Liver (tissue), 9 donors: ENCODE data around the gene ASCL2. TPM values are rescaled to one million over a fixed set of nuclear protein-coding genes. Genes with fewer than 3 reads are reported as not detected.

Experiments used
- DNase-seq: peaks from one replicate; pipeline ENCODE4 v3.0.0-alpha.2; 2017; ENCODE audit warnings: low spot score
- H3K27ac ChIP-seq, 2 donors: one replicate each; pipeline ENCODE4 v1.7.0; 2013; ENCODE audit warnings: inconsistent platforms in 2 of 2, low read length in 2 of 2, control low read depth in 1 of 2, low read depth in 1 of 2, mild to moderate bottlenecking in 1 of 2
- H3K27me3 ChIP-seq, 4 donors: one replicate each; pipeline versions ENCODE4 v1.6.1 to v1.7.0; 2013; ENCODE audit warnings: low read length in 3 of 4, inconsistent platforms in 1 of 4, mild to moderate bottlenecking in 1 of 4, moderate library complexity in 1 of 4; ENCODE audit not compliant: control insufficient read depth in 4 of 4, insufficient read depth in 4 of 4
- H3K36me3 ChIP-seq, 4 donors: one replicate each; pipeline versions ENCODE4 v1.6.1 to v1.7.0; 2013; ENCODE audit warnings: low read length in 3 of 4, mild to moderate bottlenecking in 3 of 4, low read depth in 1 of 4, moderate library complexity in 1 of 4; ENCODE audit not compliant: control insufficient read depth in 4 of 4, insufficient read depth in 3 of 4
- H3K4me1 ChIP-seq, 4 donors: one replicate each; pipeline versions ENCODE4 v1.6.1 to v1.7.0; 2013; ENCODE audit warnings: low read length in 3 of 4, mild to moderate bottlenecking in 3 of 4, moderate library complexity in 1 of 4; ENCODE audit not compliant: control insufficient read depth in 4 of 4, insufficient read depth in 4 of 4
- H3K4me3 ChIP-seq, 3 donors: one replicate each; pipeline versions ENCODE4 v1.6.1 to v1.7.0; 2013; ENCODE audit warnings: low read length in 3 of 3, control low read depth in 1 of 3, low read depth in 1 of 3, mild to moderate bottlenecking in 1 of 3
- H3K9ac ChIP-seq, 2 donors: one replicate each; pipeline ENCODE4 v1.7.0; 2013; ENCODE audit warnings: low read length in 2 of 2, mild to moderate bottlenecking in 2 of 2, moderate library complexity in 2 of 2, control low read depth in 1 of 2, low read depth in 1 of 2
- H3K9me3 ChIP-seq, 4 donors: one replicate each; pipeline versions ENCODE4 v1.6.1 to v1.7.0; 2013; ENCODE audit warnings: low read length in 3 of 4; ENCODE audit not compliant: control insufficient read depth in 4 of 4
- ATF3 ChIP-seq: IDR thresholded peaks from 2 replicates; pipeline ENCODE4 v1.6.1; 2016; ENCODE audit warnings: antibody characterized with exemption
- CTCF ChIP-seq: fragments of 150-350 bp; IDR thresholded peaks from 2 replicates; pipeline ENCODE4 v1.5.1; 2017; ENCODE audit warnings: improper control_type of control experiment, low read depth, low read length; ENCODE audit not compliant: missing input control
- EGR1 ChIP-seq, 2 donors: IDR thresholded peaks; 2 replicates each; pipeline ENCODE4 v1.6.1; 2016 to 2018; ENCODE audit warnings: antibody characterized with exemption in 2 of 2, low read depth in 2 of 2
- FOXA1 ChIP-seq: IDR thresholded peaks from 2 replicates; pipeline ENCODE4 v1.6.1; 2016; ENCODE audit warnings: antibody characterized with exemption
- FOXA2 ChIP-seq: IDR thresholded peaks from 2 replicates; pipeline ENCODE4 v1.6.1; 2016; ENCODE audit warnings: antibody characterized with exemption
- GABPA ChIP-seq, 2 donors: IDR thresholded peaks in 1 of 2; conservative IDR thresholded peaks in 1 of 2; 2 replicates each; pipeline ENCODE4 v1.6.1; 2016; ENCODE audit warnings: antibody characterized with exemption in 2 of 2, mild to moderate bottlenecking in 1 of 2, moderate library complexity in 1 of 2
- HNF4A ChIP-seq, 2 donors: conservative IDR thresholded peaks; 2 replicates each; pipeline ENCODE4 v1.6.1; 2016; ENCODE audit warnings: antibody characterized with exemption in 2 of 2, mild to moderate bottlenecking in 2 of 2
- HNF4G ChIP-seq: IDR thresholded peaks from 2 replicates; pipeline ENCODE4 v1.6.1; 2016; ENCODE audit warnings: antibody characterized with exemption
- JUND ChIP-seq, 2 donors: IDR thresholded peaks; 2 replicates each; pipeline ENCODE4 v1.6.1; 2016; ENCODE audit warnings: antibody characterized with exemption in 2 of 2
- NR2F2 ChIP-seq: IDR thresholded peaks from 2 replicates; pipeline ENCODE4 v1.6.1; 2016; ENCODE audit warnings: antibody characterized with exemption
- RAD21 ChIP-seq, 2 donors: IDR thresholded peaks; 2 replicates each; pipeline ENCODE4 v1.6.1; 2016; ENCODE audit warnings: antibody characterized with exemption in 2 of 2, mild to moderate bottlenecking in 2 of 2
- RXRA ChIP-seq, 2 donors: IDR thresholded peaks; 2 replicates each; pipeline ENCODE4 v1.6.1; 2017 to 2018; ENCODE audit warnings: antibody characterized with exemption in 2 of 2, mild to moderate bottlenecking in 1 of 2
- SP1 ChIP-seq: IDR thresholded peaks from 2 replicates; pipeline ENCODE4 v1.6.1; 2018; ENCODE audit warnings: antibody characterized with exemption, mild to moderate bottlenecking
- TAF1 ChIP-seq: conservative IDR thresholded peaks from 2 replicates; pipeline ENCODE4 v1.6.1; 2016; ENCODE audit warnings: antibody characterized with exemption, mild to moderate bottlenecking
- YY1 ChIP-seq: IDR thresholded peaks from 2 replicates; pipeline ENCODE4 v1.6.1; 2016; ENCODE audit warnings: antibody characterized with exemption, mild to moderate bottlenecking
- ZBTB33 ChIP-seq: IDR thresholded peaks from 2 replicates; pipeline ENCODE4 v1.6.1; 2016; ENCODE audit warnings: antibody characterized with exemption
- WGBS: extraction: QIAGEN DNeasy Blood & Tissue Kit; methylation state at CpG from one replicate; pipeline ENCODE4 v1.1.7; 2013; 5-methylcytosine and 5-hydroxymethylcytosine counted together
- polyA plus RNA-seq, 2 donors: library from polyadenylated mRNA; stranded (reverse) in 1 of 2; unstranded in 1 of 2; fragments of 200-250 nt in 1 of 2; fragments of >200 nt in 1 of 2; fragmentation: Nextera tagmentation in 1 of 2; extraction: Ambion mirVana in 1 of 2; gene quantifications; one replicate each; pipeline versions ENCODE4 v1.2.1 to v1.2.3, GENCODE V29; 2013 to 2015
- total RNA-seq, 2 donors: library from RNA; depleted of rRNA; stranded (reverse); fragments of >200 nt; gene quantifications; one replicate each; pipeline ENCODE4 v1.2.3, GENCODE V29; 2014
- TF ChIP-seq, protein P1 (sequence below): IDR thresholded peaks from 2 replicates; pipeline ENCODE4 v1.6.1; 2016; ENCODE audit warnings: antibody characterized with exemption
- TF ChIP-seq, protein P2 (sequence below): IDR thresholded peaks from 2 replicates; pipeline ENCODE4 v1.6.1; 2016; ENCODE audit warnings: antibody characterized with exemption, mild to moderate bottlenecking
- donor health status: healthy.
- donor health status: healthy.
- donor health status: healthy.
- donor health status: healthy.
- donor health status: healthy.

The ASCL2 gene
- total and polyA plus RNA-seq, 4 donors, result 0.17 to 0.47 (median 0.32) TPM

DNA sequence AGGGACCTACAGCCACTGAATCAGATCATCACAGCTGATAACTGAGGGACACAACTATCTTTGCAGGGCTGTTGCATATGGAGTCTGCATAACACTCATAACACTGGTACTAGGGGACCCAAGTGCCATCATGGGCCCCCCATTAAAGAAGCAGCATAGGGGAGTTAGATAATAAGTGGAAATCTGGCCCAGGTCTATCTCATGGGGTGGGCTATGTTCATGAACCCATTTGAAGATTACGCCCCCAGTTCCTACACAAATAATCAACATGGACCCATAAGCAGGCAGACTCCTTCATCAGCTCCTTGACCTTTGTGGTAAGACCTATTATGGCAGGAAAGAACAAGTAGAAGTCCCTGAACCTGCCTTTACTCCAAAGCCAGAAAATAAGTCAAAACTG, 48.8 kb downstream of the ASCL2 start:
- Histone ChIP-seq H3K9me3 (no peaks in the 10 kb centered on the region), H3K27ac (no peak overlapping the region), H3K9ac (no peak overlapping the region), H3K36me3 (no peaks in the 10 kb centered on the region), H3K27me3 (no peaks in the 10 kb centered on the region), H3K4me3 (no peak overlapping the region), H3K4me1 (no peaks in the 10 kb centered on the region)
- TF ChIP-seq NR2F2, result no peak
- TF ChIP-seq, protein P1, sequence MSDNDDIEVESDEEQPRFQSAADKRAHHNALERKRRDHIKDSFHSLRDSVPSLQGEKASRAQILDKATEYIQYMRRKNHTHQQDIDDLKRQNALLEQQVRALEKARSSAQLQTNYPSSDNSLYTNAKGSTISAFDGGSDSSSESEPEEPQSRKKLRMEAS, result no peak
- TF ChIP-seq YY1, result no peak
- no peak for TF ChIP-seq JUND (IDR thresholded peaks at IDR 0.05)
- TF ChIP-seq ATF3, result no peak
- no peak for TF ChIP-seq TAF1
- no peak for TF ChIP-seq HNF4A (conservative IDR thresholded peaks at IDR 0.05)
- no peak for TF ChIP-seq EGR1 (IDR thresholded peaks at IDR 0.05; ENCODE audit: low read depth in 2 of 2)
- TF ChIP-seq SP1, result no peak
- no peak for TF ChIP-seq FOXA1
- no peak for TF ChIP-seq HNF4G
- no peak for TF ChIP-seq RXRA (IDR thresholded peaks at IDR 0.05)
- TF ChIP-seq, protein P2, sequence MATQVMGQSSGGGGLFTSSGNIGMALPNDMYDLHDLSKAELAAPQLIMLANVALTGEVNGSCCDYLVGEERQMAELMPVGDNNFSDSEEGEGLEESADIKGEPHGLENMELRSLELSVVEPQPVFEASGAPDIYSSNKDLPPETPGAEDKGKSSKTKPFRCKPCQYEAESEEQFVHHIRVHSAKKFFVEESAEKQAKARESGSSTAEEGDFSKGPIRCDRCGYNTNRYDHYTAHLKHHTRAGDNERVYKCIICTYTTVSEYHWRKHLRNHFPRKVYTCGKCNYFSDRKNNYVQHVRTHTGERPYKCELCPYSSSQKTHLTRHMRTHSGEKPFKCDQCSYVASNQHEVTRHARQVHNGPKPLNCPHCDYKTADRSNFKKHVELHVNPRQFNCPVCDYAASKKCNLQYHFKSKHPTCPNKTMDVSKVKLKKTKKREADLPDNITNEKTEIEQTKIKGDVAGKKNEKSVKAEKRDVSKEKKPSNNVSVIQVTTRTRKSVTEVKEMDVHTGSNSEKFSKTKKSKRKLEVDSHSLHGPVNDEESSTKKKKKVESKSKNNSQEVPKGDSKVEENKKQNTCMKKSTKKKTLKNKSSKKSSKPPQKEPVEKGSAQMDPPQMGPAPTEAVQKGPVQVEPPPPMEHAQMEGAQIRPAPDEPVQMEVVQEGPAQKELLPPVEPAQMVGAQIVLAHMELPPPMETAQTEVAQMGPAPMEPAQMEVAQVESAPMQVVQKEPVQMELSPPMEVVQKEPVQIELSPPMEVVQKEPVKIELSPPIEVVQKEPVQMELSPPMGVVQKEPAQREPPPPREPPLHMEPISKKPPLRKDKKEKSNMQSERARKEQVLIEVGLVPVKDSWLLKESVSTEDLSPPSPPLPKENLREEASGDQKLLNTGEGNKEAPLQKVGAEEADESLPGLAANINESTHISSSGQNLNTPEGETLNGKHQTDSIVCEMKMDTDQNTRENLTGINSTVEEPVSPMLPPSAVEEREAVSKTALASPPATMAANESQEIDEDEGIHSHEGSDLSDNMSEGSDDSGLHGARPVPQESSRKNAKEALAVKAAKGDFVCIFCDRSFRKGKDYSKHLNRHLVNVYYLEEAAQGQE, result no peak
- TF ChIP-seq FOXA2, result no peak
- 93% methylated on average over 1 of the region's 1 CpG for WGBS
- no peak for DNase-seq

DNA sequence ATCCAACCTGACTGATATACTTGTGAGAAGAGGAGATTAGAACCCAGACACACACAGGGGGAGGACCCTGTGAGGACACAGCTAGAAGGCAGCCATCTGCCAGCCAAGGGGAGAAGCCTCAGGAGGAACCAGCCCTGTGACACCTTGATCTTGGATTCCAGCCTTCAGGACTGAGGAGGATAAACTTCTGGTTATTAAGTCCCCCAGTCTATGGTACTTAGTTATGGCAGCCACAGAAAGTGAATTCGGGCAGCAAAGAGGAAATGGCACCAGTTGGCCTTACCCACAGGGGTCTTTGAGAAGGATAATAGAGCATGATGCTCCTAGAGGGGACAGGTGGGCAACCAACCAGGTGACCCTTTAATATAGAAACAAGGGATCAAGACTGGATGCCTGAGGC, 49.4 kb downstream of the ASCL2 start:
- TF ChIP-seq RAD21 (IDR thresholded peaks at IDR 0.05) (no peak), TAF1 (no peak), HNF4A (conservative IDR thresholded peaks at IDR 0.05) (no peak), GABPA (IDR thresholded peaks at IDR 0.05 in 1 of 2, conservative IDR thresholded peaks at IDR 0.05 in 1 of 2) (no peak), ZBTB33 (no peak), JUND (IDR thresholded peaks at IDR 0.05) (no peak), YY1 (no peak), HNF4G (no peak), SP1 (no peak), ATF3 (no peak), CTCF (no peak), FOXA2 (no peak), FOXA1 (no peak), EGR1 (IDR thresholded peaks at IDR 0.05; ENCODE audit: low read depth in 2 of 2) (no peak), NR2F2 (no peak), RXRA (IDR thresholded peaks at IDR 0.05) (no peak)
- TF ChIP-seq, protein P2, result no peak
- TF ChIP-seq, protein P1, result no peak
- Histone ChIP-seq H3K27ac (no peak overlapping the region), H3K4me3 (no peak overlapping the region), H3K27me3 (no peaks in the 10 kb centered on the region), H3K9ac (no peak overlapping the region), H3K36me3 (no peaks in the 10 kb centered on the region), H3K4me1 (no peaks in the 10 kb centered on the region), H3K9me3 (no peaks in the 10 kb centered on the region)
- WGBS, result 76% methylated on average over 1 of the region's 1 CpG
- DNase-seq, result no peak
